Peyer's patch (tissue), 4 donors: ENCODE data around the gene SP6.

Experiments
- POLR2A ChIP-seq, 2 donors: fragments of 450-650 bp; IDR thresholded peaks; one replicate each; pipeline ENCODE4 v1.5.1; 2017; ENCODE audit warnings: antibody characterized with exemption in 2 of 2, mild to moderate bottlenecking in 2 of 2, moderate library complexity in 2 of 2
- TF ChIP-seq, protein P1 (sequence below), 6 experiments: fragments of 450-650 bp in 4 of 6; fragments of 200-600 bp in 2 of 6; sonication (generic) in 1 of 6; IDR thresholded peaks; one replicate each; pipeline ENCODE4 v1.5.1; 2017 to 2019; ENCODE audit warnings: antibody characterized with exemption in 6 of 6, mild to moderate bottlenecking in 3 of 6, moderate library complexity in 1 of 6

DNA sequence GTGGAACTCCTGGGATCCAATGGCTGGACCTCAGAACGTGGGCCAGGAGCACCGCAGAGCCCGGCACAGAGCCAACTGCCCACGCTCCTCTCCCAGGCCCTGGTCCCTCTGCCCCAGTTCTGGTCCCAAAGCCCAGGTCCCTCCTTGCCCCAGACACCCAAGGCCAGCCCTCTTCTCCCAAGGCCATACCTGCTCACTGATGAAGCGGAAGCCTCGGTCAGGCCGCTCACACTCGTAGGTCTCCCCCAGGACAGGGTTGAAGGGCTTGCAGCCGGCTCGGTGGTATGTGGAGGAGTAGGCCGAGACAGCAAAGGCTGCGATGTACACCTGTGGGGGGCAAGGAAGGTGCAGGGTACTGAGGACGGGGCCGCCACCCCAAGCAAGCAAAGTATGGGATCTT, 37.9 kb downstream of the SP6 start:
- TF ChIP-seq, protein P1, sequence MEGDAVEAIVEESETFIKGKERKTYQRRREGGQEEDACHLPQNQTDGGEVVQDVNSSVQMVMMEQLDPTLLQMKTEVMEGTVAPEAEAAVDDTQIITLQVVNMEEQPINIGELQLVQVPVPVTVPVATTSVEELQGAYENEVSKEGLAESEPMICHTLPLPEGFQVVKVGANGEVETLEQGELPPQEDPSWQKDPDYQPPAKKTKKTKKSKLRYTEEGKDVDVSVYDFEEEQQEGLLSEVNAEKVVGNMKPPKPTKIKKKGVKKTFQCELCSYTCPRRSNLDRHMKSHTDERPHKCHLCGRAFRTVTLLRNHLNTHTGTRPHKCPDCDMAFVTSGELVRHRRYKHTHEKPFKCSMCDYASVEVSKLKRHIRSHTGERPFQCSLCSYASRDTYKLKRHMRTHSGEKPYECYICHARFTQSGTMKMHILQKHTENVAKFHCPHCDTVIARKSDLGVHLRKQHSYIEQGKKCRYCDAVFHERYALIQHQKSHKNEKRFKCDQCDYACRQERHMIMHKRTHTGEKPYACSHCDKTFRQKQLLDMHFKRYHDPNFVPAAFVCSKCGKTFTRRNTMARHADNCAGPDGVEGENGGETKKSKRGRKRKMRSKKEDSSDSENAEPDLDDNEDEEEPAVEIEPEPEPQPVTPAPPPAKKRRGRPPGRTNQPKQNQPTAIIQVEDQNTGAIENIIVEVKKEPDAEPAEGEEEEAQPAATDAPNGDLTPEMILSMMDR (IDR thresholded peaks at IDR 0.05), result no peak
- no peak for TF ChIP-seq POLR2A (IDR thresholded peaks at IDR 0.05)
